Gastroesophageal sphincter (tissue), 3 donors: Measurements from ENCODE around the gene KLHL40.

Experiments
- CTCF ChIP-seq, 4 experiments: fragments of 200-600 bp in 2 of 4; fragments of 450-650 bp in 2 of 4; sonication (generic) in 1 of 4; IDR thresholded peaks; one replicate each; pipeline ENCODE4 v1.5.1; 2017 to 2019; ENCODE audit warnings: antibody characterized with exemption in 4 of 4, mild to moderate bottlenecking in 2 of 4, moderate library complexity in 2 of 4
- EP300 ChIP-seq: sonication (generic); formaldehyde crosslinking; IDR thresholded peaks from one replicate; pipeline ENCODE4 v1.6.1; 2017; ENCODE audit warnings: antibody characterized with exemption, mild to moderate bottlenecking
- POLR2A ChIP-seq, 2 donors: fragments of 450-650 bp; IDR thresholded peaks; one replicate each; pipeline ENCODE4 v1.6.1; 2017; ENCODE audit warnings: antibody characterized with exemption in 2 of 2, mild to moderate bottlenecking in 2 of 2, moderate library complexity in 1 of 2
- POLR2AphosphoS5 ChIP-seq: sonication (generic); formaldehyde crosslinking; IDR thresholded peaks from one replicate; pipeline ENCODE4 v1.6.1; 2017; ENCODE audit warnings: antibody characterized with exemption

DNA sequence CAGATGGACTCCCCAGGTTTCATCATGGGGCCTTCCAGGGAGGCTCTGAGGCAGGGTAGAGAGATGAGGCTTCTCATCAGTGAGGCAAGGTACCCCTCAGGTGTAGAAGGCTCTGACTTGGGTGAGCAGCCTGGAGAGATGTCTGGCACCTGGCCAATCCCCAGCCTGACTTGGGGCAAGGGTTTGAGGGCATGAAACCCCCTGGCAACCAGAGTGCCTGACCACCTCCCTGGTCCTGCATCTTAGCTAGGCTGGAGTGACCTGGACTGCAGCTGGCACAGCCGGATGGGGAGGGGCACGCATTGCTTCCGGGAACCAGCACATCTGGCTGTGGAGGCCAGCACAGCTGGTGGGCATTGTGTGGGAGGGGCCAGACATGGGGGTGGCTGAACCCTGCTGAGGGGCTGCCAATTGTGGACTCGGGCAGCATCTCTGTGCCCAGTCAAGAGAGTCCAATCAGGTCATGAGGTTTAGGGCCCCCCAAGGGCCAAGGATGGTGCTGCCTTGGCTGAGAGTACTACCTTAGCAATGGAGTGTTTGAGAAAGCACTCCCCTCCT lies 29.9 kb upstream of the KLHL40 start:
- TF ChIP-seq CTCF (IDR thresholded peaks at IDR 0.05) (no peak), POLR2AphosphoS5 (peak; percentile 55), POLR2A (IDR thresholded peaks at IDR 0.05) (no peak), EP300 (no peak)
